HepG2 (cell line): Measurements from ENCODE around the gene LUC7L2. TPM values are rescaled to one million over a fixed set of nuclear protein-coding genes. Genes with fewer than 3 reads are reported as not detected.

ENCODE experiments used
- ATAC-seq: fragments of 200-7000 bp; cut with Tn5 transposase; 3 replicates; pipeline ENCODE4 v1.9.1; 2020; ENCODE audit warnings: mild to moderate bottlenecking, moderate library complexity
- BruUV-seq: library from RNA; stranded (reverse); fragments of 400-500 nt; replicated peaks from 2 replicates; lab custom pipeline; 2021; lab: Mats Ljungman, UMichigan
- CTCF ChIA-PET: fragments of 300-600 bp; formaldehyde crosslinking; extraction: SDS; loops from one replicate; lab custom pipeline; 2021; ENCODE audit warnings: low total read pairs, inconsistent platforms, low intra/inter-chr PET ratio; lab: Yijun Ruan, JAX
- POLR2A ChIA-PET: fragments of 350-600 bp; sonication (Branson Sonifier 250); formaldehyde crosslinking; loops from one replicate; lab custom pipeline; 2020; ENCODE audit warnings: antibody characterized with exemption, inconsistent platforms; lab: Yijun Ruan, JAX
- DNase-seq: peaks from one replicate; pipeline ENCODE4 v3.0.0-alpha.2; 2015; ENCODE audit warnings: low spot score
- FAIRE-seq: peaks from 3 replicates; lab custom pipeline; 2011; peaks lifted over from hg19 to GRCh38; lab: Jason Lieb, UNC
- H2AFZ ChIP-seq: one replicate; pipeline ENCODE4 v1.6.1; 2011; ENCODE audit warnings: low read length, inconsistent platforms
- H3K27ac ChIP-seq: fragments of 300-600 bp; 3 replicates; pipeline ENCODE4 v1.8.0; 2011; ENCODE audit warnings: mixed run types, mild to moderate bottlenecking, mixed read lengths, low read length, inconsistent platforms; ENCODE audit not compliant: insufficient read depth; ENCODE audit errors: extremely low read length
- H3K27me3 ChIP-seq, 2 experiments: fragments of 200-600 bp in 1 of 2; 2 replicates in 1 of 2; 3 replicates in 1 of 2; pipeline versions ENCODE4 v1.6.0 to v1.8.0; 2011; ENCODE audit warnings: low read length in 2 of 2, mild to moderate bottlenecking in 2 of 2, moderate library complexity in 2 of 2, inconsistent platforms in 1 of 2; ENCODE audit not compliant: insufficient read depth in 2 of 2, control insufficient read depth in 1 of 2
- H3K36me3 ChIP-seq, 2 experiments: fragments of 200-600 bp in 1 of 2; replicated peaks in 1 of 2; 2 replicates in 1 of 2; 3 replicates in 1 of 2; pipeline versions ENCODE4 v1.5.1 to v1.8.0; 2011; ENCODE audit warnings: low read length in 2 of 2, inconsistent platforms in 1 of 2; ENCODE audit not compliant: insufficient read depth in 2 of 2, control insufficient read depth in 1 of 2
- H3K4me1 ChIP-seq: 2 replicates; pipeline ENCODE4 v1.5.1; 2012; ENCODE audit warnings: low read length, inconsistent platforms; ENCODE audit not compliant: insufficient read depth
- H3K4me2 ChIP-seq: 2 replicates; pipeline ENCODE4 v1.6.0; 2011; ENCODE audit warnings: low read depth, low read length, inconsistent platforms
- H3K4me3 ChIP-seq, 3 experiments: fragments of 200-600 bp in 1 of 3; sonication (generic), shearing (Covaris generic) in 1 of 3; replicated peaks in 1 of 3; 2 replicates each; pipeline ENCODE4 v1.5.1; 2011 to 2016; ENCODE audit warnings: low read length in 3 of 3, inconsistent platforms in 2 of 3, low read depth in 2 of 3, mild to moderate bottlenecking in 2 of 3, control low read depth in 1 of 3, mixed read lengths in 1 of 3; ENCODE audit not compliant: insufficient read depth in 1 of 3
- H3K79me2 ChIP-seq: one replicate; pipeline ENCODE4 v1.6.1; 2011; ENCODE audit warnings: low read length, inconsistent platforms; ENCODE audit not compliant: insufficient read depth
- H3K9ac ChIP-seq: 2 replicates; pipeline ENCODE4 v1.6.0; 2011; ENCODE audit warnings: mild to moderate bottlenecking, low read depth, low read length, inconsistent platforms; ENCODE audit not compliant: insufficient read depth
- H3K9me3 ChIP-seq: 2 replicates; pipeline ENCODE4 v1.5.1; 2012; ENCODE audit warnings: mild to moderate bottlenecking, low read length
- H4K20me1 ChIP-seq: 2 replicates; pipeline ENCODE4 v1.6.0; 2011; ENCODE audit warnings: inconsistent platforms, mild to moderate bottlenecking, low read length, moderate library complexity; ENCODE audit not compliant: insufficient read depth
- ARID5B ChIP-seq: IDR thresholded peaks from 2 replicates; pipeline ENCODE4 v1.4.0; 2020; ENCODE audit warnings: mild to moderate bottlenecking, missing genetic modification reagents
- CHD2 ChIP-seq: IDR thresholded peaks from 2 replicates; pipeline ENCODE4 v1.6.1; 2011; ENCODE audit warnings: low read depth, low read length, improper control_type of control experiment
- PBX3 ChIP-seq: sonication (generic); formaldehyde crosslinking; IDR thresholded peaks from 2 replicates; pipeline ENCODE4 v1.8.1; 2023; ENCODE audit warnings: missing genetic modification reagents, inconsistent platforms, borderline replicate concordance
- PPARG ChIP-seq: conservative IDR thresholded peaks from 2 replicates; pipeline ENCODE4 v1.6.1; 2016; ENCODE audit warnings: missing biosample characterization, missing genetic modification reagents
- SOX6 ChIP-seq, 2 experiments: fragments of 450-650 bp in 1 of 2; sonication (generic) in 1 of 2; formaldehyde crosslinking in 1 of 2; IDR thresholded peaks; 2 replicates each; pipeline versions ENCODE4 v1.4.0 to v1.6.1; 2017 to 2020; ENCODE audit warnings: antibody characterized with exemption in 1 of 2, mild to moderate bottlenecking in 1 of 2, missing genetic modification reagents in 1 of 2
- ZBTB1 ChIP-seq: sonication (generic); formaldehyde crosslinking; IDR thresholded peaks from 2 replicates; pipeline ENCODE4 v1.4.0; 2020; ENCODE audit warnings: missing genetic modification reagents, borderline replicate concordance
- ZFP36L2 ChIP-seq: sonication (generic); formaldehyde crosslinking; IDR thresholded peaks from 2 replicates; pipeline ENCODE4 v1.4.0; 2020; ENCODE audit warnings: missing genetic modification reagents
- ZNF138 ChIP-seq: sonication (generic); formaldehyde crosslinking; IDR thresholded peaks from 2 replicates; pipeline ENCODE4 v1.5.0; 2020; ENCODE audit warnings: mild to moderate bottlenecking, low read depth, missing genetic modification reagents
- ZNF407 ChIP-seq: sonication (generic); formaldehyde crosslinking; IDR thresholded peaks from one replicate; pipeline ENCODE4 v1.5.1; 2020; ENCODE audit warnings: mild to moderate bottlenecking, missing genetic modification reagents; ENCODE audit errors: not compliant biosample characterization
- WGBS: methylation state at CpG from one replicate; pipeline ENCODE4 v1.1.6; 2017; ENCODE audit warnings: low lambda C conversion rate; 5-methylcytosine and 5-hydroxymethylcytosine counted together
- in situ Hi-C: cut with HindIII; loops from 2 replicates; pipeline ENCODE4 v1.10.0; 2017; ENCODE audit warnings: low pct_unique_long_range_greater_than_20kb; ENCODE audit not compliant: extremely low pct_ligation_motif_present
- intact Hi-C: fragments of 100-400 bp; cut with micrococcal nuclease; formaldehyde crosslinking; loops from one replicate; pipeline ENCODE4 v1.10.0; 2022; ENCODE audit not compliant: unreplicated experiment
- polyA plus RNA-seq, 8 experiments: library from polyadenylated mRNA; depleted of rRNA in 3 of 8; stranded (reverse) in 7 of 8; unstranded in 1 of 8; fragments of >200 nt; fragmentation: Illumina TruSeq in 4 of 8; extraction: Trizol in 4 of 8; gene quantifications; 2 replicates each; pipeline versions ENCODE4 v1.2.1 to v1.2.3, GENCODE V29; 2011 to 2016; ENCODE audit warnings: low read depth in 4 of 8, missing spikeins in 1 of 8, mixed read lengths in 1 of 8; ENCODE audit not compliant: insufficient read depth in 1 of 8
- total RNA-seq, 5 experiments: library from RNA; depleted of rRNA; stranded (reverse); fragments of >200 nt; fragmentation: Illumina TruSeq; extraction: Trizol; gene quantifications; 2 replicates each; pipeline ENCODE4 v1.2.3, GENCODE V29; 2016; ENCODE audit warnings: low read depth in 1 of 5

LUC7L2 gene
- total and polyA plus RNA-seq, 2 of the 13 experiments (the other 11 are each of a cell fraction or from before 2014, with no cell fraction given) = 17.9 to 50.7 TPM

GRCh38 chr7:139450851-139451250 is 91.2 kb downstream of the LUC7L2 start:
- no peak for DNase-seq
- Histone ChIP-seq H3K9me3 (no peaks in the 10 kb centered on the region), H3K79me2 (no peaks in the 10 kb centered on the region), H3K4me2 (no peak overlapping the region), H3K36me3 (no peaks in the 10 kb centered on the region), H3K27ac (no peak overlapping the region), H3K4me3 (no peak overlapping the region), H3K27me3 (peaks cover 2 to 6% of the 10 kb centered on the region in 2 experiments; a peak in 2 of 5 replicates), H3K4me1 (peaks cover 10% of the 10 kb centered on the region), H3K9ac (no peak overlapping the region), H4K20me1 (no peaks in the 10 kb centered on the region), H2AFZ (no peak overlapping the region)
- no peak for FAIRE-seq
- in situ Hi-C loops (no loop called here), intact Hi-C loops (no loop called here)
- POLR2A ChIA-PET = no interaction called here
- BruUV-seq = no TSS peak
- CTCF ChIA-PET = no interaction called here
- WGBS = 75% methylated on average over 6 of the region's 6 CpGs
- ATAC-seq = no peak
- TF ChIP-seq ZBTB1 (CRISPR knock-in tag) = no peak
- no peak for TF ChIP-seq CHD2
- no peak for TF ChIP-seq ZNF407 (CRISPR knock-in tag)
- TF ChIP-seq ARID5B (CRISPR knock-in tag) = no peak
- no peak for TF ChIP-seq SOX6 (IDR thresholded peaks at IDR 0.05)
- TF ChIP-seq SOX6 (CRISPR knock-in tag; IDR thresholded peaks at IDR 0.05) = no peak
- TF ChIP-seq PPARG (CRISPR knock-in tag) = no peak
- TF ChIP-seq ZNF138 = no peak
- TF ChIP-seq ZFP36L2 (CRISPR knock-in tag) = no peak
- TF ChIP-seq PBX3 = no peak
